Adrenal gland (tissue), 5 donors: ENCODE data around the gene MAML3.

Experiments
- POLR2A ChIP-seq, 2 donors: fragments of 450-650 bp; IDR thresholded peaks; one replicate each; pipeline ENCODE4 v1.6.1; 2017; ENCODE audit warnings: antibody characterized with exemption in 2 of 2, mild to moderate bottlenecking in 2 of 2, moderate library complexity in 1 of 2
- TF ChIP-seq, protein P1 (sequence below), 6 experiments: fragments of 450-650 bp in 4 of 6; fragments of 200-600 bp in 2 of 6; sonication (generic) in 1 of 6; IDR thresholded peaks; 1 replicate in 5 of 6; 2 replicates in 1 of 6; pipeline versions ENCODE4 v1.5.1 to v1.8.0; 2016 to 2021; ENCODE audit warnings: antibody characterized with exemption in 6 of 6, mild to moderate bottlenecking in 2 of 6, moderate library complexity in 1 of 6
- donor health status: DM: no; HTN: no; CAD: no.

GRCh38 chr4:139987502-139987850 is 166.5 kb downstream of the MAML3 start:
- TF ChIP-seq, protein P1, sequence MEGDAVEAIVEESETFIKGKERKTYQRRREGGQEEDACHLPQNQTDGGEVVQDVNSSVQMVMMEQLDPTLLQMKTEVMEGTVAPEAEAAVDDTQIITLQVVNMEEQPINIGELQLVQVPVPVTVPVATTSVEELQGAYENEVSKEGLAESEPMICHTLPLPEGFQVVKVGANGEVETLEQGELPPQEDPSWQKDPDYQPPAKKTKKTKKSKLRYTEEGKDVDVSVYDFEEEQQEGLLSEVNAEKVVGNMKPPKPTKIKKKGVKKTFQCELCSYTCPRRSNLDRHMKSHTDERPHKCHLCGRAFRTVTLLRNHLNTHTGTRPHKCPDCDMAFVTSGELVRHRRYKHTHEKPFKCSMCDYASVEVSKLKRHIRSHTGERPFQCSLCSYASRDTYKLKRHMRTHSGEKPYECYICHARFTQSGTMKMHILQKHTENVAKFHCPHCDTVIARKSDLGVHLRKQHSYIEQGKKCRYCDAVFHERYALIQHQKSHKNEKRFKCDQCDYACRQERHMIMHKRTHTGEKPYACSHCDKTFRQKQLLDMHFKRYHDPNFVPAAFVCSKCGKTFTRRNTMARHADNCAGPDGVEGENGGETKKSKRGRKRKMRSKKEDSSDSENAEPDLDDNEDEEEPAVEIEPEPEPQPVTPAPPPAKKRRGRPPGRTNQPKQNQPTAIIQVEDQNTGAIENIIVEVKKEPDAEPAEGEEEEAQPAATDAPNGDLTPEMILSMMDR (IDR thresholded peaks at IDR 0.05) = no peak
- no peak for TF ChIP-seq POLR2A (IDR thresholded peaks at IDR 0.05)
